BLaER1 treated with 17β-estradiol and CSF1 and Interleukin-3, amounts not matched to agents 10 nM and 100 nM (cell line): Measurements from ENCODE around the gene CT55.
"Not testable (repeated sequence)": the region's sequence is repeated elsewhere in the genome, so short reads cannot be mapped to it uniquely, and the experiment has no call there.

Experiments used
- H3K27ac ChIP-seq, 11 experiments: shearing (Covaris generic); formaldehyde crosslinking; 2 replicates each; pipeline ENCODE4 v1.8.1; 2022
- H3K27me3 ChIP-seq, 11 experiments: shearing (Covaris generic); formaldehyde crosslinking; 2 replicates each; pipeline ENCODE4 v1.8.1; 2022
- H3K36me3 ChIP-seq, 11 experiments: shearing (Covaris generic); formaldehyde crosslinking; 2 replicates each; pipeline ENCODE4 v1.8.1; 2022
- H3K4me1 ChIP-seq, 10 experiments: shearing (Covaris generic); formaldehyde crosslinking; 2 replicates each; pipeline ENCODE4 v1.8.1; 2022
- H3K4me2 ChIP-seq, 11 experiments: shearing (Covaris generic); formaldehyde crosslinking; 2 replicates each; pipeline ENCODE4 v1.8.1; 2022
- H3K4me3 ChIP-seq, 10 experiments: shearing (Covaris generic); formaldehyde crosslinking; 2 replicates each; pipeline ENCODE4 v1.8.1; 2022
- H3K9ac ChIP-seq, 11 experiments: shearing (Covaris generic); formaldehyde crosslinking; 2 replicates each; pipeline ENCODE4 v1.8.1; 2022
- H3K9me3 ChIP-seq, 11 experiments: shearing (Covaris generic); formaldehyde crosslinking; replicated peaks in 1 of 11; 2 replicates each; pipeline ENCODE4 v1.8.1; 2022
- H4K20me1 ChIP-seq, 11 experiments: shearing (Covaris generic); formaldehyde crosslinking; 2 replicates each; pipeline ENCODE4 v1.8.1; 2022
- Cebpa-rat ChIP-seq, 11 experiments: shearing (Covaris generic); IDR thresholded peaks; 2 replicates each; pipeline ENCODE4 v1.8.1; 2022

Gene CT55, protein sequence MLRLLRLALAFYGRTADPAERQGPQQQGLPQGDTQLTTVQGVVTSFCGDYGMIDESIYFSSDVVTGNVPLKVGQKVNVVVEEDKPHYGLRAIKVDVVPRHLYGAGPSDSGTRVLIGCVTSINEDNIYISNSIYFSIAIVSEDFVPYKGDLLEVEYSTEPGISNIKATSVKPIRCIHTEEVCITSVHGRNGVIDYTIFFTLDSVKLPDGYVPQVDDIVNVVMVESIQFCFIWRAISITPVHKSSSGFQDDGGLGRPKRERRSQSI

DNA sequence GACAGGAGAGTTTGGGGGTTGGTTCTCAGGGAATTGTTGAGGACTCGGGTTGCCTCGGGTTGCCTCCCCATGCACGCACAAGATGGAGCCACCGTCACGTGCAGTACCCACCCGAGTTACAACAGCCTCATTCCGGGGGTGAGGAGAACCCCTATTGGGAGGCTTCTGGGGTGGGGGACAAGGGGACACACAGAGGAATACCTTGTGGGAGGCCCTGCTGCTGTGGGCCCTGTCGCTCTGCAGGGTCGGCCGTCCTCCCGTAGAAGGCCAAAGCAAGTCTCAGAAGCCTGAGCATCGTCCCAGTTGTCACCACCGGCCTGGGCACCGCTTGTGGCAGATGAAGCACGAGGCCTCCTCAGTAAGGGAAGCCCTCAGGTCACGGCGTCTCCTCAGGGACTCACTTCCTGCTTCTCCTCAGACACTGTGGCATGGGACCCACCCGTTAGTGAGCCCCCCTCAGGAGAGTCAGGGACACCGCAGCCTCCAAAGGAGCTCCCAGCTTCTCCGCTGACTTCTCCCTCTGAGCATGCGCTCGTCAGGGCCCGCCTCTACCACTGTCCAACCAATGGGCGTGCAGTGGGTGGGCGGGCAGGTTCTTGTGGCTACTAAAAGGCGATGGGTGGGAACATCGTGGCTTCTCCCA is at the start of gene CT55:
Gene CT55, minus strand, starts transcription at position 522 of the 643 bp plus-strand sequence. Its CDS starts 227 bp downstream, at position 295.
- H3K27ac ChIP-seq: no peak within 1 kb of the TSS
- H3K9me3 ChIP-seq: peaks cover 0 to 19% (median 4%) of the 10 kb centered on the region in 11 experiments; a peak in 5 of 22 replicates
- peaks cover 47 to 94% (median 80%) of the 10 kb centered on the region in 11 experiments for H3K27me3 ChIP-seq
- H3K4me3 ChIP-seq: no peak within 1 kb of the TSS
- H4K20me1 ChIP-seq: no peaks in the 10 kb centered on the region; a peak in 1 of 22 replicates
- peaks cover 0 to 14% (median 0%) of the 10 kb centered on the region in 10 experiments; a peak in 4 of 20 replicates for H3K4me1 ChIP-seq
- H3K9ac ChIP-seq: no peak within 1 kb of the TSS
- no peak for TF ChIP-seq Cebpa-rat (IDR thresholded peaks at IDR 0.05)
- no peak within 1 kb of the TSS for H3K4me2 ChIP-seq
- no peaks in the 10 kb centered on the region for H3K36me3 ChIP-seq

DNA sequence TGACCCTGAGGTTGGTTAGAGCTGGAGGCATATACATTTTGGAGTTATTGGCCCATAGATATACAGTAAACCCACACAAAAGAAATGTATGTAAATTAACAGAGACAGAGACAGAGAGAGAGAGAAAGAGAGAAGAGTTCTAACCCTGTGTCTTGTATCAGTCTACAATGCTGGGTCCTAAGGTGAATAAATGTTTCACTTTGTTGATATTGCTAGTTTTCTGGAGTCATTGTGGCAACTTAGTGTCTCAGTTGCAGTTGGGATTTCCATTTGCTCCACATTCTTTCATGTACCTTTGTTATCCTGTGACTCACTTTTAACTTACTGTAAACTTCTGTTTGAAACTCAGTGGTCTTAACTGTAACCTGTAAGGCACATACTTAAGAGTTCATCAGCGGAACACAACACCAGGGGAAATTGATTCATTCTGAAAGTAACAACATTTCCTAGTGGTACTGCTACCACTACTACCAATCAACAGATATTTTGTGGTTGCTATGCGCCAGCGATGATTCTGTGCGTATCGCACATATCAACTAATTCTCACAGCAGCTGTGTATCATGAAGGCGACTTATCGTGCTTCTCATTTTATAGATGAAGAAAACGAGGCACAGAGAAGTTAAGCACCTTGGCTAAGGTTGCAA is 42.1 kb upstream of the CT55 start:
- no peaks in the 10 kb centered on the region for H3K4me1 ChIP-seq
- no peak for TF ChIP-seq Cebpa-rat (IDR thresholded peaks at IDR 0.05)
- H3K4me2 ChIP-seq: no peak overlapping the region
- no peak overlapping the region for H3K4me3 ChIP-seq
- H3K9ac ChIP-seq: no peak overlapping the region
- H4K20me1 ChIP-seq: no peaks in the 10 kb centered on the region
- peaks cover 45 to 60% (median 57%) of the 10 kb centered on the region in 11 experiments for H3K27me3 ChIP-seq
- H3K36me3 ChIP-seq: no peaks in the 10 kb centered on the region
- H3K9me3 ChIP-seq: no peaks in the 10 kb centered on the region; a peak in 1 of 22 replicates
- H3K27ac ChIP-seq: no peak overlapping the region

DNA sequence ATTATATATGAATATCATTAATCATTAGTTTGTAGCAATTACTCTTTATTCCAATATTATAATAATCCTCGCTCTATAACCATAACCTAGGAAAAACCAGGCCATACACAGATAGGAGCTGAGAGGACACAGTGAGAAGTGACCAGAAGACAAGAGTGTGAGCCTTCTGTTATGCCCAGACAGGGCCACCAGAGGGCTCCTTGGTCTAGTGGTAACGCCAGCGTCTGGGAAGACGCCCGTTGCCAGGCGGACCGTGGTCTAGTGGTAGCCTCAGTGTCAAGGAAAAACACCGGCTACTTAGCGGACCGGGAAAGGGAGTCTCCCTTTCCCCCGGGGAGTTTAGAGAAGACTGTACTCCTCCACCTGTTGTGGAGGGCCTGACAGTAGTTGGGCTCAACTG is 35.2 kb upstream of the CT55 start:
- H4K20me1 ChIP-seq, H3K4me3 ChIP-seq, H3K36me3 ChIP-seq, H3K4me2 ChIP-seq, H3K4me1 ChIP-seq, H3K9me3 ChIP-seq, H3K27ac ChIP-seq, H3K9ac ChIP-seq: not testable (repeated sequence)
- peaks cover 56 to 95% (median 88%) of the 10 kb centered on the region in 11 experiments for H3K27me3 ChIP-seq

DNA sequence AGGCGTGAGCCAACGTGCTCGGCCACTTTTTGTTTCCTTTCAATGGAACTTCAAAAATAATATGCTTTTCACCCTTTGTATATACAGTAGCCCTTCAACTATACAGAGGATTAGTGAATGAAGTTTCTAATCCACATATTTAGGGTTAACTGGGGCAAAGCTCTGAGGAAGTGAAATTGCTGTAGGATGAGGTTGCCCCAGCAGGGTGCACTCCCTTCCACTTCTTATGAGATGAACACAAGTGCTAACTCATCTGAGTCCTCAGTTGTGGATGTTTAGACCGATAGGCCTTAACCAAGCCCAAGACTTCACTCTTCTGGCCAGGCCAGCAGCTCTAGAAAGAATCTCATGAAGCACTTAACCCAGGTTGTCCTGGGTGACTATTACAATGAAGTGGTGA is 29.1 kb upstream of the CT55 start:
- H3K9ac ChIP-seq: no peak overlapping the region
- H3K9me3 ChIP-seq: peaks cover 0 to 6% (median 0%) of the 10 kb centered on the region in 11 experiments; a peak in 1 of 22 replicates
- peaks cover 69 to 98% (median 95%) of the 10 kb centered on the region in 11 experiments for H3K27me3 ChIP-seq
- no peaks in the 10 kb centered on the region for H3K4me1 ChIP-seq
- no peak overlapping the region for H3K4me2 ChIP-seq
- no peak overlapping the region for H3K27ac ChIP-seq
- no peak for TF ChIP-seq Cebpa-rat (IDR thresholded peaks at IDR 0.05)
- no peak overlapping the region for H3K4me3 ChIP-seq
- H3K36me3 ChIP-seq: no peaks in the 10 kb centered on the region
- 0 out of 22 replicates have a peak, but pooled peaks cover 0 to 5% (median 0%) of the 10 kb centered on the region in 11 experiments for H4K20me1 ChIP-seq

DNA sequence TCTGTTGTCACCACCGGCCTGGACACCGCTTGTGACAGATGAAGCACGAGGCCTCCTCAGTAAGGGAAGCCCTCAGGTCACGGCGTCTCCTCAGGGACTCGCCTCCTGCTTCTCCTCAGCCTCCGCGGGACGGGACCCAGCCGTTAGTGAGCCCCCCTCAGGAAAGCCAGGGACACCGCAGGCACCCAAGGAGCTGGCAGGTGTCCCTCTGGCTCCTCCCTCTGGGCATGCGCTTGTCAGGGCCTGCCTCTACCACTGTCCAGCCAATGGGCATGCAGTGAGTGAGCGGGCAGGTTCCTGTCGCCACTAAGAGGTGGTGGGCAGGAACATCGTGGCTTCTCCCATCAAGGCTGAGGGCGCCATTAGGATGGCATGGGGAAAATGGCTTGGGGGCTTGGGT is 23.5 kb upstream of the CT55 start:
- Histone ChIP-seq H3K4me2 (no peak overlapping the region), H3K9ac (no peak overlapping the region), H3K27ac (no peak overlapping the region), H3K27me3 (peaks cover 68 to 97% (median 91%) of the 10 kb centered on the region in 11 experiments), H3K4me1 (no peaks in the 10 kb centered on the region), H4K20me1 (0 out of 22 replicates have a peak, but pooled peaks cover 0 to 5% (median 0%) of the 10 kb centered on the region in 11 experiments), H3K36me3 (no peaks in the 10 kb centered on the region), H3K4me3 (no peak overlapping the region), H3K9me3 (peaks cover 0 to 12% (median 0%) of the 10 kb centered on the region in 11 experiments; a peak in 1 of 22 replicates)
- no peak for TF ChIP-seq Cebpa-rat (IDR thresholded peaks at IDR 0.05)

DNA sequence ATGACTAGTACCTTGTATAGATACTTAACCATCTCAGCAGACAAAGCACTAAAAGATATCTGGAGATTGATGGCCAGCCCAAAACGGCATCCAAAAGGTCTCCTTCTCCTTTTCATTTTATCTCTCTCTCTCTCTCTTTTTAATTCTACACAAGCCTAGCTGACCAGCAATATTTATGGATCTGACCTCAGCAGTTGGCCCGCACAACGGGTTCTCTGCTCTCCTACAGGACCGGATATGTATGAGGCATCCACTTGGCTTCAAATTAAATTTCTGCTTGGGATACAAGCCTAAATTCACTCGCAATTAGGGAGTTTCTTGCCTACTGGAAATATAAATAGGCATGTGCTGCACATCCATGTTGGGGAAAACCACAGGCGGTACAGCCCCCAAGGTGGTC is 22.5 kb upstream of the CT55 start:
- TF ChIP-seq Cebpa-rat (IDR thresholded peaks at IDR 0.05): no peak
- Histone ChIP-seq H3K9me3 (peaks cover 0 to 12% (median 0%) of the 10 kb centered on the region in 11 experiments; a peak in 1 of 22 replicates), H3K9ac (no peak overlapping the region), H3K4me2 (no peak overlapping the region), H3K36me3 (no peaks in the 10 kb centered on the region), H4K20me1 (0 out of 22 replicates have a peak, but pooled peaks cover 0 to 5% (median 0%) of the 10 kb centered on the region in 11 experiments), H3K27me3 (peaks cover 68 to 97% (median 91%) of the 10 kb centered on the region in 11 experiments), H3K4me3 (no peak overlapping the region), H3K27ac (no peak overlapping the region), H3K4me1 (no peaks in the 10 kb centered on the region)

DNA sequence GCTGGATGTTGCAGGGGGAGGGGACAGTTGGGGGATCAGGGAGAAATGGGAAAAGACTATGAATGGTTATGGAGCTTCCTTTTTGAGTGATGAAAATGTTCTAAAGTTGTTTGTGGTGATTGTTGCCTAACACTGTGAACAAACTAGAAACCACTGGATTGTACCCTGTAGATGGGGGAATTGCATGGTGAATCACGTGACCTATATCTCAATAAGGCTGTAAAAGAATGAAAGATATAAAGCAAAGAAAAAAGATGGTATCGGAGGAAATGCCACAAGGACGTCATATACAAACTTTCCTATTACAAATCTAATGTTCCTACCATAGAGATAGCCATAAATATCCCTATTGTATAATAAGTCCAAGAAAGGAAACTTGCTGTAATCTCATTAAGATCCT is 20.6 kb upstream of the CT55 start:
- Histone ChIP-seq H3K27me3 (peaks cover 73 to 97% (median 93%) of the 10 kb centered on the region in 11 experiments; a peak in 21 of 22 replicates), H3K4me3 (no peak overlapping the region)

DNA sequence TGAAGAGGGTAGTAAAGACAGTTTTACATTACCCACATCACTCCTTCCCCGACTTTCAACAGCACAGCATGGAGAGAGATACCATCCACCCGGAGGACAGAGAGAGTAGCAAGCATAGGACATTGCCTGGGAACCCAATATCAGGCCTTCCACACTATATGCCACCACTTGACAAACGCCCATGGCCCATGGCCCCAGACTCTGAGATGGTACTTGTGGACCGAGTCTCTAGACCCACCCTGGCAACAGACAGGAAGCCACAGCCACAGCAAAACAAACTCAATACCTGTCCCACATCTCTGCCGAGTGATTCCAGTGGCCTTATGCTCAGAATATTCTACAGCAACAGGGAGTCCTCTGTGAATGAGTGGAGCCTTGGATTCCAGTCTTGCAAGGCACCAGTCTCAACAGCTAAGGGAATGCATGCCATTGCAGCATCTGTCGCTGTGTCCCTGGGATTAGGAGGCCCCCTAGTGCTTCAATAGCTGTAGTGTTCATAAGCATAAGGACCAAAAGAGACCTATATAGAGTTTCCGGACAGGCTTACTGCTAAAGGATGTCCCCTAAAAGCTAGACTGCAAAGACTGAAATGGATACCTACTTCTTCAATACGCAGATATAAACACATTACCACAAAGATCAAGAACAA is 14.7 kb upstream of the CT55 start:
- Histone ChIP-seq H3K4me1 (no peaks in the 10 kb centered on the region), H3K9ac (no peak overlapping the region), H3K36me3 (no peaks in the 10 kb centered on the region), H3K9me3 (peaks cover 0 to 7% (median 0%) of the 10 kb centered on the region in 11 experiments; a peak in 1 of 22 replicates), H3K4me2 (no peak overlapping the region), H3K27ac (no peak overlapping the region), H3K27me3 (peaks cover 84 to 97% (median 93%) of the 10 kb centered on the region in 11 experiments), H3K4me3 (no peak overlapping the region), H4K20me1 (no peaks in the 10 kb centered on the region)
- TF ChIP-seq Cebpa-rat (IDR thresholded peaks at IDR 0.05): no peak

More for the DNA sequence above, 20.6 kb upstream of the CT55 start:
- peaks cover 0 to 12% (median 0%) of the 10 kb centered on the region in 11 experiments; a peak in 1 of 22 replicates for H3K9me3 ChIP-seq
- H3K9ac ChIP-seq: no peak overlapping the region
- H4K20me1 ChIP-seq: 0 out of 22 replicates have a peak, but pooled peaks cover 0 to 5% (median 0%) of the 10 kb centered on the region in 11 experiments
- H3K36me3 ChIP-seq: no peaks in the 10 kb centered on the region
- no peak for TF ChIP-seq Cebpa-rat (IDR thresholded peaks at IDR 0.05)
- H3K4me2 ChIP-seq: no peak overlapping the region
- H3K4me1 ChIP-seq: no peaks in the 10 kb centered on the region
- H3K27ac ChIP-seq: no peak overlapping the region
